Adrenal gland (tissue), 12 donors: ENCODE data around the gene ASB14. TPM values are rescaled to one million over a fixed set of nuclear protein-coding genes. Genes with fewer than 3 reads are reported as not detected.

Experiments
- DNase-seq, 7 donors: peaks; one replicate each; pipeline ENCODE4 v3.0.0-alpha.2; 2019 to 2020
- H3K27ac ChIP-seq, 5 donors: fragments of 200-600 bp; sonication (generic) in 4 of 5; 1 replicate in 3 of 5; 2 replicates in 2 of 5; pipeline versions ENCODE4 v1.5.1 to v1.8.0; 2016 to 2020; ENCODE audit warnings: mild to moderate bottlenecking in 1 of 5
- H3K27me3 ChIP-seq: fragments of 200-600 bp; 2 replicates; pipeline ENCODE4 v1.8.0; 2021
- H3K36me3 ChIP-seq, 2 donors: fragments of 200-600 bp; replicated peaks in 1 of 2; 1 replicate in 1 of 2; 2 replicates in 1 of 2; pipeline versions ENCODE4 v1.5.1 to v1.8.0; 2018 to 2022
- H3K4me1 ChIP-seq, 2 donors: fragments of 200-600 bp; replicated peaks in 1 of 2; 1 replicate in 1 of 2; 2 replicates in 1 of 2; pipeline versions ENCODE4 v1.5.1 to v1.8.0; 2018 to 2021
- H3K4me3 ChIP-seq, 4 donors: fragments of 200-600 bp; sonication (generic) in 3 of 4; one replicate each; pipeline ENCODE4 v1.5.1; 2016 to 2018
- H3K9me3 ChIP-seq, 3 donors: fragments of 200-600 bp; sonication (generic) in 1 of 3; replicated peaks in 1 of 3; 1 replicate in 2 of 3; 2 replicates in 1 of 3; pipeline versions ENCODE4 v1.5.1 to v1.8.0; 2016 to 2021
- CTCF ChIP-seq, 6 experiments: fragments of 450-650 bp in 4 of 6; fragments of 200-600 bp in 2 of 6; sonication (generic) in 1 of 6; IDR thresholded peaks; 1 replicate in 5 of 6; 2 replicates in 1 of 6; pipeline versions ENCODE4 v1.5.1 to v1.8.0; 2016 to 2021; ENCODE audit warnings: antibody characterized with exemption in 6 of 6, mild to moderate bottlenecking in 2 of 6, moderate library complexity in 1 of 6
- POLR2A ChIP-seq, 2 donors: fragments of 450-650 bp; IDR thresholded peaks; one replicate each; pipeline ENCODE4 v1.6.1; 2017; ENCODE audit warnings: antibody characterized with exemption in 2 of 2, mild to moderate bottlenecking in 2 of 2, moderate library complexity in 1 of 2
- WGBS, 4 donors: extraction: QIAGEN DNeasy Blood & Tissue Kit in 2 of 4; methylation state at CpG; one replicate each; pipeline versions ENCODE4 v1.1.5 to v1.1.7; 2013 to 2017; 5-methylcytosine and 5-hydroxymethylcytosine counted together
- intact Hi-C, 2 donors: fragments of 100-400 bp; cut with DNase I; formaldehyde crosslinking; loops; one replicate each; pipeline versions ENCODE4 v1.14.1 to v1.15.0; 2022 to 2023
- polyA plus RNA-seq, 3 donors: library from polyadenylated mRNA; stranded (reverse); fragments of 200-250 nt in 2 of 3; fragments of 350-450 nt in 1 of 3; fragmentation: Illumina TruSeq in 1 of 3; extraction: RNeasy Lipid Tissue Mini Kit (QIAGEN cat#74804) in 1 of 3; gene quantifications; one replicate each; pipeline ENCODE4 v1.2.3, GENCODE V29; 2013 to 2014
- total RNA-seq, 9 donors: library from RNA; depleted of rRNA in 4 of 9; stranded (reverse); fragments of >200 nt in 4 of 9; fragments of 120-200 nt in 1 of 9; fragmentation: NEBNext Ultra II Directional in 1 of 9; extraction: Animal tissue kit (Norgen Biotek cat#: 25700) in 1 of 9; gene quantifications; one replicate each; pipeline versions ENCODE4 v1.1.0 to v1.2.4, GENCODE V29; 2013 to 2023
- donor health status: healthy with polysubstance abuse.
- donor health status: Bipolar disorder and iron deficiency.
- donor health status: DM: yes; HTN: yes; CAD: no.
- donor health status: DM: no; HTN: no; CAD: no.
- donor health status: DM: no; HTN: no; CAD: no.
- donor health status: DM: yes; HTN: yes; CAD: no.

Gene ASB14
- total and polyA plus RNA-seq, 12 donors: 0.17 TPM; not detected in 11

GRCh38 chr3:57234613-57235575 is 57.6 kb downstream of the ASB14 start:
- H3K9me3 ChIP-seq: no peaks in the 10 kb centered on the region
- no peak for DNase-seq

GRCh38 chr3:57233799-57234198 is 58.7 kb downstream of the ASB14 start:
- Histone ChIP-seq H3K4me3 (no peak overlapping the region), H3K4me1 (peaks cover 14 to 28% of the 10 kb centered on the region in 2 donors), H3K27me3 (no peaks in the 10 kb centered on the region), H3K9me3 (no peaks in the 10 kb centered on the region), H3K27ac (no peak overlapping the region), H3K36me3 (peaks cover 0 to 8% of the 10 kb centered on the region in 2 donors)
- no peak for TF ChIP-seq CTCF (IDR thresholded peaks at IDR 0.05)
- no peak for TF ChIP-seq POLR2A (IDR thresholded peaks at IDR 0.05)
- intact Hi-C loops: no loop called here
- DNase-seq: no peak
- WGBS, 4 donors: 83 to 91% (median 84%) methylated on average over 2 of the region's 2 CpGs

More at GRCh38 chr3:57234613-57235575, 57.6 kb downstream of the ASB14 start:
- peaks cover 5 to 17% of the 10 kb centered on the region in 2 donors for H3K4me1 ChIP-seq
- intact Hi-C loops: no loop called here
- no peak overlapping the region for H3K27ac ChIP-seq
- H3K36me3 ChIP-seq: peaks cover 0 to 15% of the 10 kb centered on the region in 2 donors
- no peak for TF ChIP-seq CTCF (IDR thresholded peaks at IDR 0.05)
- TF ChIP-seq POLR2A (IDR thresholded peaks at IDR 0.05): no peak
- H3K27me3 ChIP-seq: no peaks in the 10 kb centered on the region
- WGBS, 4 donors: 87 to 96% (median 91%) methylated on average over 13 of the region's 13 CpGs
- H3K4me3 ChIP-seq: no peak overlapping the region

- intact Hi-C loops: no loop called here
- Histone ChIP-seq H3K4me1 (peaks cover 15 to 37% of the 10 kb centered on the region in 2 donors), H3K36me3 (no peaks in the 10 kb centered on the region), H3K4me3 (no peak overlapping the region), H3K27ac (no peak overlapping the region), H3K27me3 (no peaks in the 10 kb centered on the region), H3K9me3 (no peaks in the 10 kb centered on the region)
- no peak for DNase-seq
- no peak for TF ChIP-seq POLR2A (IDR thresholded peaks at IDR 0.05)
- no peak for TF ChIP-seq CTCF (IDR thresholded peaks at IDR 0.05)
- WGBS, 4 donors: 56 to 68% (median 65%) methylated on average over 2 of the region's 2 CpGs
Observed at GRCh38 chr3:57230006-57230405, 62.5 kb downstream of the ASB14 start.

- peak overlapping the region; percentile 79 to 96 (median 81) for H3K27ac ChIP-seq
- peak; percentile 41 to 76 (median 60) for DNase-seq
- no peaks in the 10 kb centered on the region for H3K36me3 ChIP-seq
- intact Hi-C loops: loop anchor here in 1 of 2 donors (10.0 kb wide), 1 partner anchor 53 kb away; no protein-coding TSS in a partner anchor
- 0 to 1% (median 0%) methylated on average over 21 to 70 of the region's 70 CpGs for WGBS, 4 donors
- no peaks in the 10 kb centered on the region for H3K27me3 ChIP-seq
- H3K4me1 ChIP-seq: peaks cover 15 to 33% of the 10 kb centered on the region in 2 donors
- H3K9me3 ChIP-seq: no peaks in the 10 kb centered on the region
- no peak for TF ChIP-seq CTCF (IDR thresholded peaks at IDR 0.05)
- peak in 1 of 2 donors; percentile 71 for TF ChIP-seq POLR2A (IDR thresholded peaks at IDR 0.05)
- H3K4me3 ChIP-seq: peak overlapping the region; percentile 17 to 85 (median 74)
Observed at GRCh38 chr3:57227930-57228751, 64.3 kb downstream of the ASB14 start.
